ENCODE measurements around the gene STOX2. TPM values are rescaled to one million over a fixed set of nuclear protein-coding genes. Genes with fewer than 3 reads are reported as not detected.

STOX2 gene
- total RNA-seq, 1 donor from 2014 or later: 103 TPM

DNA sequence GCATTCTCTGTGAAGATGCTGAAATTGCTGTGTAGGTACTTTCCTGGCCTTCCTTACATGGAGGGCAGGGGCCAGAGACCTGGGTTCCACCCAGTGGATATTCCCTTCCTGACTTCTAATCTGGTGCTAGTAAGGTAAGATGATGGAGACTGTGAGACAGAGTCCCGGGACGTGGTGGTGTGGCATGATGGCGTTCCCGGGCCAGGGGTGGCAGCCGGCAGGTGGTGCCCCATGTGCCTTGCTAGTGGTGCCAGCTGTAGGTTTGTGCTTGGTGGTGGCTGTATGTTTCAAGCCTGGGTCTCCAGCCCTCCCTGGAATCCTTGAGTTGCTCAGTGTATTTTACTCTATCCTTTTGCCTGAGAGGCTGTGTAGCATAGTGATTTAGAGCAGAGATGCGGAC, 10.9 kb downstream of the STOX2 start:
- Mint-ChIP-seq H3K4me1 (peaks cover 68% of the 10 kb centered on the region), H3K36me3 (peaks cover 3% of the 10 kb centered on the region), H3K27me3 (ENCODE audit: low read depth) (no peaks in the 10 kb centered on the region), H3K9me3 (no peaks in the 10 kb centered on the region), H3K4me3 (no peak overlapping the region), H3K27ac (no peak overlapping the region)
- no peak for DNase-seq (ENCODE audit: low spot score in 2 of 2, unreplicated experiment in 2 of 2)
- TF ChIP-seq, protein P1, sequence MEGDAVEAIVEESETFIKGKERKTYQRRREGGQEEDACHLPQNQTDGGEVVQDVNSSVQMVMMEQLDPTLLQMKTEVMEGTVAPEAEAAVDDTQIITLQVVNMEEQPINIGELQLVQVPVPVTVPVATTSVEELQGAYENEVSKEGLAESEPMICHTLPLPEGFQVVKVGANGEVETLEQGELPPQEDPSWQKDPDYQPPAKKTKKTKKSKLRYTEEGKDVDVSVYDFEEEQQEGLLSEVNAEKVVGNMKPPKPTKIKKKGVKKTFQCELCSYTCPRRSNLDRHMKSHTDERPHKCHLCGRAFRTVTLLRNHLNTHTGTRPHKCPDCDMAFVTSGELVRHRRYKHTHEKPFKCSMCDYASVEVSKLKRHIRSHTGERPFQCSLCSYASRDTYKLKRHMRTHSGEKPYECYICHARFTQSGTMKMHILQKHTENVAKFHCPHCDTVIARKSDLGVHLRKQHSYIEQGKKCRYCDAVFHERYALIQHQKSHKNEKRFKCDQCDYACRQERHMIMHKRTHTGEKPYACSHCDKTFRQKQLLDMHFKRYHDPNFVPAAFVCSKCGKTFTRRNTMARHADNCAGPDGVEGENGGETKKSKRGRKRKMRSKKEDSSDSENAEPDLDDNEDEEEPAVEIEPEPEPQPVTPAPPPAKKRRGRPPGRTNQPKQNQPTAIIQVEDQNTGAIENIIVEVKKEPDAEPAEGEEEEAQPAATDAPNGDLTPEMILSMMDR (IDR thresholded peaks at IDR 0.05; ENCODE audit: unreplicated experiment): no peak

DNA sequence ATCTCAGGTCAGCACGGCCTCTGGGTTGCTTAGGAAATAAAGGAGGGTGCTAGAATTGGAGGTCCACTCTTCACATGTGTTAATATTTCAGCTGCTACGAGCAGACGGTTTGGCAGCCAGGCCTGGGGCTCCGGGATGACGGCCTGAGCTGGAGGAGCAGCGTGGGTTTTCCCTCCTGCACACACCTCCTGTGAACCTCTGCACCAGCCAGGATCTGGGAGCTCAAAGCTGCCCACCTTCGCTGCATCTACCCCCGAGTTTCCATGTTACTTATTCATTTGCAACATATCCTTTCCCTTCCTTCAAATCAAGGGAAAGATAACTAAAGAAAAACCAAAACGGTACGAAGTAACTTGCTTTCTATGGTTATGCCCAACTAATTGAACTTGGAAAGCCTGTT, 13.6 kb downstream of the STOX2 start:
- no peak for DNase-seq (ENCODE audit: low spot score in 2 of 2, unreplicated experiment in 2 of 2)
- TF ChIP-seq, protein P1 (IDR thresholded peaks at IDR 0.05; ENCODE audit: unreplicated experiment): no peak
- peaks cover 17% of the 10 kb centered on the region for H3K36me3 Mint-ChIP-seq
- no peaks in the 10 kb centered on the region for H3K27me3 Mint-ChIP-seq (ENCODE audit: low read depth)
- H3K9me3 Mint-ChIP-seq: no peaks in the 10 kb centered on the region
- no peak overlapping the region for H3K4me3 Mint-ChIP-seq
- peaks cover 84% of the 10 kb centered on the region for H3K4me1 Mint-ChIP-seq
- peak overlapping the region; percentile 30 for H3K27ac Mint-ChIP-seq

DNA sequence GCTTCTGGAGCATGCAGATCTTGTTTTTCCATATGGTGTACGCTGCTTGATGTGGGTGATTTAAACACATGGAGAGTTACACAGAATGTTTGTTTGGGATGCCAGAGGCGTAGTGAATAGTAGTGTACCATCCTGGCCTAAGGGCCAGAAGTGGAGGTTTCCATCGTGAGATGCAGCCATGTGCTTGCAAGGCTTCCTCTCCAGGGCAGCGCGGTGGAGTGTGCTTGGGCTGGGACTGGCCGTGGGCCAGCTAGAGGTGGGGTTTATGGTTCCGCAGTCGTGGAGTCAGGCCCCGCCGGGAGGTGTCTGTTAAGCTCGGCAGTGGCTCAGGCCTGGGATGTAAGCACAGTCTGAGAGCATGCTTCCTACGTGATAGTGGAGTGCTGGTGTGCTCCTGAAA, 14.0 kb downstream of the STOX2 start:
- Mint-ChIP-seq H3K4me1 (peaks cover 85% of the 10 kb centered on the region), H3K27ac (peak overlapping the region; percentile 30), H3K27me3 (ENCODE audit: low read depth) (no peaks in the 10 kb centered on the region), H3K36me3 (peaks cover 19% of the 10 kb centered on the region), H3K4me3 (no peak overlapping the region), H3K9me3 (no peaks in the 10 kb centered on the region)
- TF ChIP-seq, protein P1 (IDR thresholded peaks at IDR 0.05; ENCODE audit: unreplicated experiment): no peak
- DNase-seq (ENCODE audit: low spot score in 2 of 2, unreplicated experiment in 2 of 2): peak in 1 of 2 experiments; percentile 67

DNA sequence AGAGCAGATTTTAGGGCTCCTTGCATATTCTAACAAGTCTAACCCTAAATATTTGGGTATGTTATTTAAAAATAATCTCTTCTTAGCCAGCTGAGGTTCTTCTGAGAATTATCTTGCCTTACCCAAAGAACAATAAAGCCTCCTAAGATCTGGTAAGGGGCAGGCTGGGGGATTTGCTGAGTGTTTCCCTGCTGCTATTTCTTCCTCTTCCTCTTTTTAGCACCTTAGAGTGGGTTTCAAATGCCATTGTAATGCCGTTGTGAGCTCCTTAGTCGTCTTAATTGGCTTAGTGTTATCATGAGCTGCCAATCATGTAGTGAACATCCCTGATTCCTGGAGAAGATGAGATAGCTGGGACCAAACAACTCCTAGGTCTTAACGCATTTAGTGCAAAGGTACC, 15.4 kb downstream of the STOX2 start:
- Mint-ChIP-seq H3K4me1 (peaks cover 82% of the 10 kb centered on the region), H3K27ac (peak overlapping the region; percentile 65), H3K9me3 (peaks cover 7% of the 10 kb centered on the region), H3K36me3 (peaks cover 32% of the 10 kb centered on the region), H3K27me3 (ENCODE audit: low read depth) (no peaks in the 10 kb centered on the region), H3K4me3 (no peak overlapping the region)
- TF ChIP-seq, protein P1 (IDR thresholded peaks at IDR 0.05; ENCODE audit: unreplicated experiment): no peak
- peak in 1 of 2 experiments; percentile 1 for DNase-seq (ENCODE audit: low spot score in 2 of 2, unreplicated experiment in 2 of 2)

DNA sequence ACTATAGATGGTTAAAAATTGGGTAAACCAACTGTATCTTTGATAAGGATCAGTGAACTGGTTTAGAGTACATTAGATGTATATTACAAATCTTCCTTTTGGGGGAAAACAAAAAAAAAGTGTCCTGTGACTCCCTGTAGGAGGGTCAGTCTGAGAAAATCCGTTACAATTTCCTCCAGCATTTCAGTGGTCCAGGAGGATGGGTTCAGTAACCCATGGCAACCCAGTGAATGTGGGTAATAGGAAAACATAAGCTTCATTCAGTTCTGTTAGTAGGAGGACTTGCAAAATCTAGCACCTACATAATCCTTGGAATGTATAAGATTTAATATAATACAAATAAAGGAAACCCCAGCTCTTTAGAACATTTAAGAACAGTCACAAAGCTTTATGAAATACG, 16.2 kb downstream of the STOX2 start:
- Mint-ChIP-seq H3K36me3 (peaks cover 32% of the 10 kb centered on the region), H3K9me3 (peaks cover 7% of the 10 kb centered on the region), H3K27me3 (ENCODE audit: low read depth) (no peaks in the 10 kb centered on the region), H3K4me3 (no peak overlapping the region), H3K4me1 (peaks cover 74% of the 10 kb centered on the region), H3K27ac (no peak overlapping the region)
- TF ChIP-seq, protein P1 (IDR thresholded peaks at IDR 0.05; ENCODE audit: unreplicated experiment): no peak
- DNase-seq (ENCODE audit: low spot score in 2 of 2, unreplicated experiment in 2 of 2): no peak
